ENCODE measurements around the gene CTRL.
"Not testable (repeated sequence)": the region's sequence is repeated elsewhere in the genome, so short reads cannot be mapped to it uniquely, and the experiment has no call there.

The CTRL gene

GRCh38 chr16:67931712-67932461 is at the start of gene CTRL:
Gene CTRL, minus strand, starts transcription at chr16:67931862. Its CDS starts 10 bp downstream, at chr16:67931852.
- no peak for DNase-seq

- no peak for DNase-seq
Observed at GRCh38 chr16:67979955-67980678, 48.5 kb upstream of the CTRL start, which contains the start of gene DPEP3. Gene DPEP3, minus strand, starts transcription at chr16:67980499. Its CDS starts 119 bp downstream, at chr16:67980380.

GRCh38 chr16:67977469-67978227 is 46.0 kb upstream of the CTRL start:
- DNase-seq, result no peak

GRCh38 chr16:67977005-67977404 is 45.3 kb upstream of the CTRL start:
- no peak for DNase-seq

GRCh38 chr16:67976205-67976604 is 44.5 kb upstream of the CTRL start:
- DNase-seq, result no peak

GRCh38 chr16:67975321-67976105 is 43.9 kb upstream of the CTRL start:
- no peak for DNase-seq

GRCh38 chr16:67972285-67972684 is 40.6 kb upstream of the CTRL start:
- not testable (repeated sequence) for DNase-seq

GRCh38 chr16:67971111-67971510 is 39.4 kb upstream of the CTRL start:
- no peak for DNase-seq

- no peak for DNase-seq
Observed at GRCh38 chr16:67969254-67970039, 37.8 kb upstream of the CTRL start.

- peak; percentile 80 to 85 for DNase-seq
Observed at GRCh38 chr16:67968400-67969253, 37.0 kb upstream of the CTRL start, which contains the start of gene SLC12A4. Gene SLC12A4, minus strand, starts transcription at chr16:67968637. Its CDS starts 84 bp downstream, at chr16:67968553.

GRCh38 chr16:67967958-67968399 is 36.3 kb upstream of the CTRL start:
- DNase-seq, result peak in 1 of 2 experiments; percentile 38

GRCh38 chr16:67967183-67967957 is 35.7 kb upstream of the CTRL start:
- peak in 1 of 2 experiments; percentile 22 for DNase-seq

GRCh38 chr16:67966549-67967182 is 35.0 kb upstream of the CTRL start:
- no peak for DNase-seq

- no peak for DNase-seq
Observed at GRCh38 chr16:67965668-67966548, 34.2 kb upstream of the CTRL start.

- DNase-seq, result no peak
Observed at GRCh38 chr16:67964477-67965131, 32.9 kb upstream of the CTRL start.

GRCh38 chr16:67963662-67964321 is 32.1 kb upstream of the CTRL start:
- no peak for DNase-seq

GRCh38 chr16:67963292-67963661 is 31.6 kb upstream of the CTRL start:
- no peak for DNase-seq

All from stimulated activated CD4-positive, alpha-beta T cell treated with anti-CD3 and anti-CD28 coated beads, Interleukin-4, amount 100 ng/mL, for 4 hours (primary cell).